CD4-positive, alpha-beta memory T cell (primary cell): Measurements from ENCODE around the gene GUCY1A2. TPM values are rescaled to one million over a fixed set of nuclear protein-coding genes. Genes with fewer than 3 reads are reported as not detected.

Source experiments
- CTCF ChIA-PET: fragments of 350-600 bp; sonication (Branson Sonifier 250); formaldehyde crosslinking; loops from one replicate; lab custom pipeline; 2021; ENCODE audit warnings: inconsistent platforms; ENCODE audit not compliant: partially characterized antibody; lab: Charles Lee
- POLR2A ChIA-PET: fragments of 350-600 bp; sonication (Branson Sonifier 250); formaldehyde crosslinking; loops from one replicate; lab custom pipeline; 2021; ENCODE audit not compliant: partially characterized antibody; lab: Charles Lee
- DNase-seq, 5 donors: peaks; one replicate each; pipeline versions ENCODE4 v3.0.0 to v3.0.0-alpha.2; 2020 to 2022; ENCODE audit warnings: mixed read lengths in 1 of 5
- H3K27ac ChIP-seq: one replicate; pipeline ENCODE4 v1.7.0; 2013; ENCODE audit warnings: low read depth, low read length
- H3K27me3 ChIP-seq: 2 replicates; pipeline ENCODE4 v1.7.0; 2013; ENCODE audit warnings: mild to moderate bottlenecking, low read length, moderate library complexity; ENCODE audit not compliant: insufficient read depth
- H3K36me3 ChIP-seq: 2 replicates; pipeline ENCODE4 v1.7.0; 2013; ENCODE audit warnings: mild to moderate bottlenecking, low read length, moderate library complexity; ENCODE audit not compliant: insufficient read depth
- H3K4me1 ChIP-seq: 2 replicates; pipeline ENCODE4 v1.7.0; 2013; ENCODE audit warnings: mild to moderate bottlenecking, low read length, moderate library complexity; ENCODE audit not compliant: insufficient read depth
- H3K4me3 ChIP-seq, 2 donors: one replicate each; pipeline ENCODE4 v1.7.0; 2013; ENCODE audit warnings: low read length in 2 of 2, mild to moderate bottlenecking in 1 of 2
- H3K9me3 ChIP-seq, 2 donors: one replicate each; pipeline ENCODE4 v1.7.0; 2013; ENCODE audit warnings: low read length in 2 of 2, control low read depth in 1 of 2; ENCODE audit not compliant: control insufficient read depth in 1 of 2
- H3K27ac Mint-ChIP-seq, 7 donors: one replicate each; pipeline ENCODE4 v1.8.0; 2020 to 2021; ENCODE audit warnings: mixed read lengths in 7 of 7, mild to moderate bottlenecking in 6 of 7, inconsistent platforms in 3 of 7, moderate library complexity in 3 of 7
- H3K27me3 Mint-ChIP-seq, 2 donors: one replicate each; pipeline ENCODE4 v1.8.0; 2020 to 2021; ENCODE audit warnings: mixed read lengths in 2 of 2
- H3K36me3 Mint-ChIP-seq, 2 donors: one replicate each; pipeline ENCODE4 v1.8.0; 2020 to 2021; ENCODE audit warnings: mixed read lengths in 2 of 2, inconsistent platforms in 1 of 2, mild to moderate bottlenecking in 1 of 2
- H3K4me1 Mint-ChIP-seq, 4 donors: one replicate each; pipeline ENCODE4 v1.8.0; 2020 to 2021; ENCODE audit warnings: mixed read lengths in 4 of 4, mild to moderate bottlenecking in 1 of 4
- H3K4me3 Mint-ChIP-seq, 8 donors: one replicate each; pipeline ENCODE4 v1.8.0; 2020 to 2021; ENCODE audit warnings: mixed read lengths in 8 of 8, mild to moderate bottlenecking in 7 of 8, moderate library complexity in 6 of 8, inconsistent platforms in 3 of 8
- H3K9me3 Mint-ChIP-seq, 8 donors: one replicate each; pipeline ENCODE4 v1.8.0; 2020 to 2021; ENCODE audit warnings: mixed read lengths in 8 of 8, mild to moderate bottlenecking in 5 of 8, inconsistent platforms in 3 of 8, moderate library complexity in 1 of 8
- intact Hi-C: fragments of 100-400 bp; cut with micrococcal nuclease; formaldehyde crosslinking; loops from one replicate; pipeline ENCODE4 v1.15.1; 2023
- polyA plus RNA-seq, 2 donors: library from polyadenylated mRNA; unstranded; fragments of 300-500 nt; fragmentation: Illumina TruSeq; gene quantifications; one replicate each; pipeline ENCODE4 v1.2.3, GENCODE V29; 2021
- total RNA-seq, 2 experiments: library from RNA; stranded (reverse); gene quantifications; one replicate each; pipeline ENCODE4 v1.2.3, GENCODE V29; 2021

The GUCY1A2 gene
- total and polyA plus RNA-seq, 4 experiments from 2014 or later = 0.12 TPM; not detected in 3

DNA sequence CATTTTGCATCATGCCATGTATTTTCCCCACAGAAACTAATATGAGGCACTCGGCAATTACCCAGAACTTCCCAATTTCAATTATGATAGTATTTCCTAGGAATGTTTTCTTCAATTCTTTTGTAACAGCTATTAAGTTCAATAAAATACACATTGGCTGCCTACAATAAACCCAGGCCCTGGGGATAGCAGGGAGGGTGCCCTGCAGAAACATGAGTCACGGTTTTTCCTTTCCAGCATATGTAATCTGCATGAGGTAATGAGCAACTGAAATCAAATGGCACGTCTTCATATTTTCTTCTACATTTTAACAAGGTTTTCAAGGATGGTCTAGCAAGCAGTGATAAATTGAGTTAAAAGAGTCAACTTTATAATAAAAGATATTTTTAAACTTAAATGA is 32.0 kb downstream of the GUCY1A2 start:
- Mint-ChIP-seq H3K27ac (no peak overlapping the region), H3K36me3 (no peaks in the 10 kb centered on the region), H3K4me3 (no peak overlapping the region), H3K9me3 (peaks cover 0 to 4% (median 1%) of the 10 kb centered on the region in 8 donors), H3K27me3 (no peaks in the 10 kb centered on the region), H3K4me1 (no peaks in the 10 kb centered on the region)
- Histone ChIP-seq H3K36me3 (no peaks in the 10 kb centered on the region), H3K4me3 (no peak overlapping the region), H3K27ac (no peak overlapping the region), H3K27me3 (no peaks in the 10 kb centered on the region), H3K4me1 (no peaks in the 10 kb centered on the region), H3K9me3 (no peaks in the 10 kb centered on the region)
- CTCF ChIA-PET = no interaction called here
- intact Hi-C loops = no loop called here
- POLR2A ChIA-PET = no interaction called here
- DNase-seq = no peak

- Mint-ChIP-seq H3K9me3 (peaks cover 0 to 6% (median 1%) of the 10 kb centered on the region in 8 donors), H3K27ac (no peak overlapping the region)
Measured at GRCh38 chr11:106983991-106984390, 34.3 kb downstream of the GUCY1A2 start.

GRCh38 chr11:106983261-106983660 is 35.0 kb downstream of the GUCY1A2 start:
- intact Hi-C loops = no loop called here
- H3K9me3 Mint-ChIP-seq = peaks cover 0 to 8% (median 3%) of the 10 kb centered on the region in 8 donors
- POLR2A ChIA-PET = no interaction called here
- Histone ChIP-seq H3K9me3 (no peaks in the 10 kb centered on the region), H3K27me3 (no peaks in the 10 kb centered on the region), H3K4me3 (no peak overlapping the region), H3K4me1 (no peaks in the 10 kb centered on the region), H3K36me3 (no peaks in the 10 kb centered on the region), H3K27ac (no peak overlapping the region)
- H3K27me3 Mint-ChIP-seq = no peaks in the 10 kb centered on the region
- H3K4me1 Mint-ChIP-seq = no peaks in the 10 kb centered on the region
- no peaks in the 10 kb centered on the region for H3K36me3 Mint-ChIP-seq
- CTCF ChIA-PET = no interaction called here
- no peak for DNase-seq
- H3K4me3 Mint-ChIP-seq = no peak overlapping the region
- H3K27ac Mint-ChIP-seq = no peak overlapping the region

More at GRCh38 chr11:106983991-106984390, 34.3 kb downstream of the GUCY1A2 start:
- Histone ChIP-seq H3K9me3 (no peaks in the 10 kb centered on the region), H3K4me3 (no peak overlapping the region), H3K27ac (no peak overlapping the region), H3K36me3 (no peaks in the 10 kb centered on the region), H3K4me1 (no peaks in the 10 kb centered on the region), H3K27me3 (no peaks in the 10 kb centered on the region)
- ChIA-PET CTCF (no interaction called here), POLR2A (no interaction called here)
- Mint-ChIP-seq H3K36me3 (no peaks in the 10 kb centered on the region), H3K4me3 (no peak overlapping the region), H3K27me3 (no peaks in the 10 kb centered on the region), H3K4me1 (no peaks in the 10 kb centered on the region)
- no peak for DNase-seq
- intact Hi-C loops = no loop called here

DNA sequence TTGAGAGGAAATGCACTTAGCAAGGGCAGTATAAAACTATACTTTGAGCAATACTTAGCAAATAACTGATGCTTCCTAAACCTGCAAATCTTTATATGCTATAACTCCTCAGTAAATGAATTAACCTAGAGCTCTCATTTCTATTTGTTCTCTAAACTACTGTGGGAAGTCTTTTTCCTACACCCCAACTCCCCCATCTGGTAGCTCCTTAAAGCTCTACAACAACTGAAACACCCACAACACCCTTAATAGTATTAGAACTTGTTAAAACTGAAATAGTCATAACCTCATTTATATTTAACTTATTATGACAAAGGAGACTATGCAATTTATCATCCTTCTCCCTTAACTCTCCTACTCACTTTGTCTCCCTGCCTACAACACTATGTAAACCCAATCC is 43.4 kb downstream of the GUCY1A2 start:
- Histone ChIP-seq H3K4me3 (no peak overlapping the region), H3K9me3 (no peaks in the 10 kb centered on the region), H3K36me3 (no peaks in the 10 kb centered on the region), H3K27me3 (no peaks in the 10 kb centered on the region), H3K27ac (no peak overlapping the region), H3K4me1 (no peaks in the 10 kb centered on the region)
- Mint-ChIP-seq H3K4me3 (no peak overlapping the region), H3K9me3 (peaks cover 0 to 15% (median 0%) of the 10 kb centered on the region in 8 donors), H3K36me3 (no peaks in the 10 kb centered on the region), H3K27ac (peak overlapping the region in 1 of 7 donors; percentile 13), H3K4me1 (no peaks in the 10 kb centered on the region), H3K27me3 (no peaks in the 10 kb centered on the region)
- no peak for DNase-seq
- CTCF ChIA-PET = no interaction called here
- POLR2A ChIA-PET = no interaction called here
- intact Hi-C loops = no loop called here

DNA sequence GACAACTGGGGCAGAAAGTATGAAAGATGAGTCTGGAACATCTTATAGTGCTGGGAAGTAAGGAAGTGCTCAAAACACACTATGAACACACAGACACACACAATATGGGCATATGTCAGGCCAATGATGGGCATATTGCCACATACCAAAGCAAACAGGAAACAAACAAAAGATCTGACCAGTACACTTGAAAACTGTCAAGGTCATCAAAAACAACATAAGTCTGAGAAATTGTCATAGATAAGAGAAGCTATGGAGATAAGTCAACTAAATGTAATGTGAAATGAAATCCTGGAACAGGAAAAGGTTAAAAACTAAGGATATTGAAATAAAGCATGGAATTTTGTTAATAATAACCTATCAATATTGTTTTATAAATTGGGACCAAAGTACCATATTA is 46.4 kb downstream of the GUCY1A2 start:
- H3K9me3 ChIP-seq = no peaks in the 10 kb centered on the region
- no peak for DNase-seq
- no peaks in the 10 kb centered on the region for H3K36me3 ChIP-seq
- ChIA-PET CTCF (no interaction called here), POLR2A (no interaction called here)
- no peaks in the 10 kb centered on the region for H3K36me3 Mint-ChIP-seq
- H3K27ac ChIP-seq = no peak overlapping the region
- H3K4me1 Mint-ChIP-seq = no peaks in the 10 kb centered on the region
- no peak overlapping the region for H3K4me3 Mint-ChIP-seq
- no peak overlapping the region for H3K4me3 ChIP-seq
- H3K27ac Mint-ChIP-seq = no peak overlapping the region
- H3K27me3 Mint-ChIP-seq = no peaks in the 10 kb centered on the region
- no peaks in the 10 kb centered on the region for H3K27me3 ChIP-seq
- intact Hi-C loops = no loop called here
- H3K9me3 Mint-ChIP-seq = peaks cover 0 to 6% (median 0%) of the 10 kb centered on the region in 8 donors
- H3K4me1 ChIP-seq = no peaks in the 10 kb centered on the region

DNA sequence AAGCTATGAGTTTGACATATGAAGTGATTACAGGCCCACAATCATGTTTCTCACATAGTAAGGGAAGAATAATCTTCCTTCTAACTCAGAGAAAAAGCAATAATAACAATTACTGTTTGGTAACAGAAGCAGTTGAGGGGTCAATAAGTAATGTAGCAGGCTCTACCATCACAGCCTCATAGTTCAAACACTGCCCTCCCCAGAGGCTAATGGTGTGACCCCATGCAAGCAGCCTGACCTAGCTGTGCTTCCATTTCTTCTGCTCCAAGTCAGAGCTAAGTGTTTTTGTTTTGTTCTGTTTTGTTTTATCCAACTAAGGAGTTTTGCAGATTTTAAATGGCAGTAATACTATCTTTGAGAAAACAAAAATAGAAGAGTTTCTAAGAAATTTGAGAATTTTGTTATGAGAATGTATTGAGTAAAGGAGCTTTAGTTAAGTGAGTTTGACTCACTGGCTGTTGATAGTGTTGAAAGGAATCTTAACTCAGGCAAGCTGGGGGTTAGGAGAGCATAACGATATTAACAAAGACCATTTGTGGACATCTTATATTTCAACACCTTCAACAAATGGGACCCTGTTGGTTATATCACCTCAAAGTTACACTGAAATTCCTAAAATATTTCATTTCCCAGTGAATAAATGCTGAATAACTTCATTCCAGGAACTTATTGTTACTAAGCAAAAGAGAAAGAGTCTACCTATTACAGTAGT is 48.5 kb downstream of the GUCY1A2 start:
- Mint-ChIP-seq H3K36me3 (no peaks in the 10 kb centered on the region), H3K27ac (no peak overlapping the region), H3K27me3 (no peaks in the 10 kb centered on the region), H3K4me1 (no peaks in the 10 kb centered on the region), H3K4me3 (no peak overlapping the region), H3K9me3 (peaks cover 0 to 6% (median 2%) of the 10 kb centered on the region in 8 donors)
- DNase-seq = no peak
- POLR2A ChIA-PET = no interaction called here
- Histone ChIP-seq H3K27ac (no peak overlapping the region), H3K9me3 (no peaks in the 10 kb centered on the region), H3K4me1 (no peaks in the 10 kb centered on the region), H3K4me3 (no peak overlapping the region), H3K36me3 (no peaks in the 10 kb centered on the region), H3K27me3 (no peaks in the 10 kb centered on the region)
- CTCF ChIA-PET = no interaction called here
- intact Hi-C loops = no loop called here

GRCh38 chr11:106962995-106963394 is 55.3 kb downstream of the GUCY1A2 start:
- Histone ChIP-seq H3K4me3 (no peak overlapping the region), H3K4me1 (no peaks in the 10 kb centered on the region), H3K36me3 (no peaks in the 10 kb centered on the region), H3K27ac (no peak overlapping the region), H3K27me3 (no peaks in the 10 kb centered on the region), H3K9me3 (no peaks in the 10 kb centered on the region)
- ChIA-PET CTCF (no interaction called here), POLR2A (no interaction called here)
- H3K27ac Mint-ChIP-seq = no peak overlapping the region
- no peak for DNase-seq
- H3K9me3 Mint-ChIP-seq = peaks cover 0 to 14% (median 6%) of the 10 kb centered on the region in 8 donors
- H3K4me1 Mint-ChIP-seq = no peaks in the 10 kb centered on the region
- H3K4me3 Mint-ChIP-seq = no peak overlapping the region
- H3K36me3 Mint-ChIP-seq = no peaks in the 10 kb centered on the region
- intact Hi-C loops = no loop called here
- no peaks in the 10 kb centered on the region for H3K27me3 Mint-ChIP-seq
